GM19239 (cell line): ENCODE results near the gene MATN1.

Experiments
- DNase-seq: peaks from one replicate; pipeline ENCODE4 v3.0.0; 2011; ENCODE audit warnings: low spot score; ENCODE audit not compliant: insufficient read length
- FAIRE-seq: peaks from 2 replicates; lab custom pipeline; 2011; peaks lifted over from hg19 to GRCh38; lab: Jason Lieb, UNC

Gene MATN1

DNA sequence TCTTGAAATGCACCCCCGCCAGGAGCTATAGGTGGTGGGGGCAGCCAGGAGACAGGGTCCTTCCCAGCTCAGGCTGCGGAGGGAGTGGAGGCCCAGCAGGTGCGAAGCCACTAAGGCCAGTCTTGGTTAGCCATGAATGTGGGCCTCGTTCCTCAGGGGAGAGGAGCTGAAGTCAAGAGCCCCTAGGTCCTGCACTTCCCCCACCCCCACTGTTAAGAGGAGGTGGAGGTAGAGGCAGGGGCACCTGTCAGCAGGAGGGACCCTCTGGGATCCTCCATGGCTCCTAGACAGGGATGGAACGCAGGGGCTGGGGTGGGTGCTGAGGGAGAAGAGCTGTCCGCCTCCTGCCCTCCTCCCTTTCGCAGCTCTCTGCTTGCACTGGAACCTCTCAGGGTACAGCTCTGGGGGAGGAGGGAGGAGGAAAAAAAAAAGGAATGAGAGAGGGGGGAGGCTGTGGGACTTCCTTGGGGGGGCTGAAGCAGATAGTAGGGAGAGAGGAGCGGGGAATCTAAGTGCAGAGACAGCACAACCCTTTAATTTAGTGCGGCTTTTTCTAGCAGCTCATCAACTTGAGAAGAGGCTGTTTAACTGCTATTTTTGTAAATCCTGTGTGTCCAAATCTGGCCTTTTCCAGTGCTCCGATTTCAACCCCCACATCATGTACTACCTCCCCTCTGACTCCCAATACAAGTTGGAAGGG is 37.0 kb downstream of the MATN1 start:
- no peak for FAIRE-seq
- no peak for DNase-seq

GRCh38 chr1:30685796-30686165 is 37.6 kb downstream of the MATN1 start:
- FAIRE-seq (no peak), DNase-seq (no peak)

- DNase-seq (no peak), FAIRE-seq (no peak)
Observed at GRCh38 chr1:30684881-30685795, 38.2 kb downstream of the MATN1 start.

DNA sequence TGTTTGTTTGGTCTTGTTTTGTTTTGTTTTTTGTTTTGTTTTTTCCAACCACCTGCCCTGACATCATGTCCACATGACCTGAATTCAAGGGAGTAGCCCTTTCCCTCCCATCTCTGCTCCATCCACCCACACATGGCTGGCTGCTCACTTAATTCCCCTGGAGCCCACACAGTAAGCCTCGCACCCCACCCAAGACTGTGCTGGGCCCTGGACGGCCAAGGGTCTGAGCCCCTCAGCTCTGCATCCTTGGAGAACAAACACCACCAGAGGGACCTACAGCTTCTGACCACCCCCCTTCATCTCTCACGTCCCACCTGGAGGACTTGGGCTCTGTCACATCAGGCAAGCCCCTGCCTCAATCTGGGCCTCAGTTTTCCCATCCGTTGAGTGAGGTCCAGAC is 39.1 kb downstream of the MATN1 start:
- no peak for FAIRE-seq
- DNase-seq: no peak

GRCh38 chr1:30683699-30684098 is 39.7 kb downstream of the MATN1 start:
- DNase-seq (no peak), FAIRE-seq (no peak)

- DNase-seq (no peak), FAIRE-seq (no peak)
Observed at GRCh38 chr1:30682396-30683275, 40.7 kb downstream of the MATN1 start.

GRCh38 chr1:30681782-30682181 is 41.6 kb downstream of the MATN1 start:
- DNase-seq (no peak), FAIRE-seq (no peak)

GRCh38 chr1:30680879-30681278 is 42.5 kb downstream of the MATN1 start:
- DNase-seq (no peak), FAIRE-seq (no peak)

- FAIRE-seq (no peak), DNase-seq (no peak)
Observed at GRCh38 chr1:30680429-30680828, 43.0 kb downstream of the MATN1 start.

GRCh38 chr1:30679976-30680305 is 43.4 kb downstream of the MATN1 start:
- no peak for FAIRE-seq
- DNase-seq: no peak

GRCh38 chr1:30679201-30679975 is 44.0 kb downstream of the MATN1 start:
- DNase-seq (no peak), FAIRE-seq (no peak)

- DNase-seq (no peak), FAIRE-seq (no peak)
Observed at GRCh38 chr1:30678209-30678608, 45.2 kb downstream of the MATN1 start.

- no peak for DNase-seq
- FAIRE-seq: no peak
Observed at GRCh38 chr1:30677471-30677870, 45.9 kb downstream of the MATN1 start.

- no peak for FAIRE-seq
- no peak for DNase-seq
Observed at GRCh38 chr1:30675761-30676160, 47.6 kb downstream of the MATN1 start.

DNA sequence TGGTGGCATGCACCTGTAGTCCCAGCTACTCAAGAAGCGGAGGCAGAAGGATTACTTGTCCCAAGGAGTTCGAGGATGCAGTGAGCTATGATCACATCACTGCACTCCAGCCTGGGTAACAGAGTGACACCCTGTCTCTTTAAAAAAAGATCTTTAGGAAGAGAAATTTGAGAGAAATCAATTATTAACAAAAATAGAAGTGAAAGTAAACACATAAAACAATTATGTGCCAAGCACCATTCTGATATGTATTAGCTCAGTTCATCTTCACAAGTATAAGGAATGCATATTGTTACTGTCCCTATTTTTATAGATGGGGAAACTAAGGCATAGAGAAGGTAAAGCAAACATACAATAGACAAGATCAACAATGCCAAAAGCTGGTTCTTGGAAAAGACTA is 48.1 kb downstream of the MATN1 start:
- DNase-seq (no peak), FAIRE-seq (no peak)

GRCh38 chr1:30673395-30673794 is 50.0 kb downstream of the MATN1 start:
- no peak for DNase-seq
- no peak for FAIRE-seq

- FAIRE-seq (no peak), DNase-seq (no peak)
Observed at GRCh38 chr1:30672661-30673060, 50.7 kb downstream of the MATN1 start.

DNA sequence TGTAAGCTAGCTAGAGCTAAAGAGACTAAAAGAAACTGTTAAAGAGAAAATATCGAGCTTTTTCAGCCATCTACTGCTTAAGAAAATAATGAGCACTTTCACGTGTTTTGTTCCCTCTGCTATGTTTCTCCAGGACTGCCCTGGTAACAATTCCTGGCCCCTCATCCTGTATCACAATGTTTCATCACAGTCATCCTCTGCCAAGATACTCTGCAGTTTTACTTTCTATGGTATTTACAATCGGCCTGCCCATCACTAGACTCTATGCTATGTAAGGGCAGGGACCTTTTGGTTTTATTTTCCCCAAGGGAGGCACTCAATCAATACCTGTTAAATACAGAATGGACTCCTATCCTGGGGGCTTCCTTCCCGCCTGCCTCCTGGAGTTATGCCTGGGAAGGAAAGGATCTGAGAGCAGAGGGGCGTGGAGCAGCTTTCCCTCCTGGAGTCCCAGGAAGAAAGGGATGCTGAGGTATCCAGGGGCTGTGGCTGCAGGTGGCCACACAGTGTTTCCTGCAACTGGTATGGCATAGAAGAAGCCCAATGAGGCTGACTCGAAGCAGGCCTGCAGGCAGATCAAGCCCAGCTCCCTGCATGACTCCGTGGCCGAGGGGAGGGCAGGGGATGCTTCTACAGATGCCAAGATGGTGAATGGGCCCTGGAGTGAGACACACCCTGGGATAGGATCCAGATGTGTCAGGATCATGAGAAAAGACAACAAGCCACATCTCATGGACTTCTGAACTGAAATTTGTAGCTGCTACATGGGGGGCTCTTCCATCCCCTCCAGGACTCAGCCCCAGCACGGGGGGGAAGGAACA is 52.9 kb downstream of the MATN1 start:
- DNase-seq: no peak
- FAIRE-seq: no peak
